OCI-LY1 (cell line): ENCODE measurements around the gene TRIM39.
A peak's percentile ranks its signal among the peaks of the same experiment; 100 is the strongest.
"Not testable (repeated sequence)": the region's sequence is repeated elsewhere in the genome, so short reads cannot be mapped to it uniquely, and the experiment has no call there.

ENCODE experiments used
- H2AFZ ChIP-seq: fragments of 200-600 bp; sonication (generic), shearing (Covaris generic); 2 replicates; pipeline ENCODE4 v1.6.0; 2014; ENCODE audit warnings: antibody characterized with exemption, mild to moderate bottlenecking, low read length
- H3F3A ChIP-seq: fragments of 200-600 bp; sonication (generic), shearing (Covaris generic); 2 replicates; pipeline ENCODE4 v1.6.0; 2014; ENCODE audit warnings: mild to moderate bottlenecking, antibody characterized with exemption, low read length, moderate library complexity; ENCODE audit not compliant: insufficient read depth
- H3K27ac ChIP-seq: fragments of 200-600 bp; sonication (generic); 2 replicates; pipeline ENCODE4 v1.5.1; 2014; ENCODE audit warnings: low read length, mixed run types, mild to moderate bottlenecking, low read depth; ENCODE audit not compliant: poor library complexity, severe bottlenecking
- H3K27me3 ChIP-seq: fragments of 200-600 bp; sonication (generic); 2 replicates; pipeline ENCODE4 v1.6.0; 2014; ENCODE audit warnings: antibody characterized with exemption, mild to moderate bottlenecking, low read length, moderate library complexity; ENCODE audit not compliant: insufficient read depth
- H3K36me3 ChIP-seq: fragments of 200-600 bp; sonication (generic); 2 replicates; pipeline ENCODE4 v1.6.1; 2014; ENCODE audit warnings: mild to moderate bottlenecking, antibody characterized with exemption, low read length, moderate library complexity, mixed read lengths; ENCODE audit not compliant: insufficient read depth
- H3K4me1 ChIP-seq: fragments of 200-600 bp; sonication (generic); 2 replicates; pipeline ENCODE4 v1.5.1; 2014; ENCODE audit warnings: mild to moderate bottlenecking, low read length, moderate library complexity; ENCODE audit not compliant: insufficient read depth, severe bottlenecking
- H3K4me2 ChIP-seq: fragments of 200-600 bp; sonication (generic), shearing (Covaris generic); 2 replicates; pipeline ENCODE4 v1.6.1; 2014; ENCODE audit warnings: low read length
- H3K4me3 ChIP-seq: fragments of 200-600 bp; sonication (generic); 2 replicates; pipeline ENCODE4 v1.5.1; 2014; ENCODE audit warnings: low read length, low read depth, mild to moderate bottlenecking, mixed read lengths; ENCODE audit not compliant: poor library complexity, severe bottlenecking
- H3K79me2 ChIP-seq: fragments of 200-600 bp; shearing (Covaris generic); 2 replicates; pipeline ENCODE4 v1.6.1; 2016; ENCODE audit warnings: mixed run types, low read length, mixed read lengths; ENCODE audit not compliant: insufficient read depth
- H3K9ac ChIP-seq: fragments of 200-600 bp; sonication (generic), shearing (Covaris generic); 2 replicates; pipeline ENCODE4 v1.6.1; 2014; ENCODE audit warnings: mild to moderate bottlenecking, low read length, mixed read lengths
- H3K9me2 ChIP-seq: fragments of 200-600 bp; sonication (generic), shearing (Covaris generic); 2 replicates; pipeline ENCODE4 v1.6.1; 2014; ENCODE audit warnings: low read depth, mild to moderate bottlenecking, low read length, mixed read lengths
- H3K9me3 ChIP-seq: fragments of 200-600 bp; shearing (Covaris generic); 2 replicates; pipeline ENCODE4 v1.6.1; 2014; ENCODE audit warnings: low read length, mixed read lengths
- H4K20me1 ChIP-seq: fragments of 200-600 bp; sonication (generic), shearing (Covaris generic); 2 replicates; pipeline ENCODE4 v1.6.0; 2016; ENCODE audit warnings: mild to moderate bottlenecking, low read length; ENCODE audit not compliant: insufficient read depth
- EZH2 ChIP-seq: fragments of 200-600 bp; sonication (generic), shearing (Covaris generic); IDR thresholded peaks from 2 replicates; pipeline ENCODE4 v1.8.0; 2017; ENCODE audit warnings: borderline replicate concordance, mixed run types, mild to moderate bottlenecking, antibody characterized with exemption, low read length, moderate library complexity, mixed read lengths
- TF ChIP-seq, protein P1 (sequence below): fragments of 200-600 bp; sonication (generic), shearing (Covaris generic); IDR thresholded peaks from 2 replicates; pipeline ENCODE4 v1.5.1; 2017; ENCODE audit warnings: mild to moderate bottlenecking, antibody characterized with exemption, low read length, moderate library complexity, mixed read lengths

Gene TRIM39

DNA sequence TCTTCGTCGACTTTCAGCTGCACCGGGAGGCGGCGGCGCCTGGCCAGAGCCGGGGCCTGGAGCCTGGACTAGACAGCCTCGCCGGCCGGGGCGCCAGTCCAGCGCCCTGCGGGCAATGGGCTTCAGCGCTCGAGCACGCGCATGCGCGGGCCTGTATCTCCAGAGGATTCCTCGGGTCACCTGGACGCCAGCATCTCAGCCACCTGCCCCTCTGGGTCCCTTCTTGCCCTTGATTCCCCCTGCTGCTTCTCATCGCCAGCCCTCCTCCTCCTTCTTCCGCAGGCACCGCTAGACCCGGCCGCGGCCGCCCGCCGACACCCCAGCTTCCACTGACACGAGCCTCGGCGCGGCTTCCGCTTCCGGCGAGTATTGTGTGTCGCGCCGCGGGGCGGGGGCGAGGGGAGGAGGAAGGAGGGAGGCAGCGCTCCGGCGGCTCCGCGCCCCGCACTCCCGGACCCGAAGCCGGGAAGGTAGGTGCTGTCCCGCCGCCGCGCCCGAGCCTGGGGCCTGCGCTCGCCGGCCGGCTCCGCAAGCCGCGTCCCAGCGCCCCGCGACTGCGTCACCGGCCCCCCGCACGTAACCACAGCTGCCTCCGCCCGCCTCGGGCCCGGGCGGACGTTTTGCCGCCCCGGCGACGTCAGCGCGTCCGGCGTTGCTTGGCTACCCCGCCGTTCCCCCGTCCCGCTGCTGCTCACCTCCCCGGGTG lies at the start of gene TRIM39:
Gene TRIM39 (plus strand): TSS at position 402 of the 706 bp plus-strand sequence. CDS start 2,391 bp downstream, outside the sequence.
- H3F3A ChIP-seq = 0 out of 2 replicates have a peak, but pooled peaks cover 3% of the 10 kb centered on the region
- no peaks in the 10 kb centered on the region for H3K27me3 ChIP-seq
- H3K36me3 ChIP-seq = peaks cover 41% of the 10 kb centered on the region
- no peaks in the 10 kb centered on the region for H3K9me2 ChIP-seq
- peaks cover 40% of the 10 kb centered on the region for H3K79me2 ChIP-seq
- peak within 1 kb of the TSS; percentile 92 for H3K27ac ChIP-seq
- TF ChIP-seq, protein P1, sequence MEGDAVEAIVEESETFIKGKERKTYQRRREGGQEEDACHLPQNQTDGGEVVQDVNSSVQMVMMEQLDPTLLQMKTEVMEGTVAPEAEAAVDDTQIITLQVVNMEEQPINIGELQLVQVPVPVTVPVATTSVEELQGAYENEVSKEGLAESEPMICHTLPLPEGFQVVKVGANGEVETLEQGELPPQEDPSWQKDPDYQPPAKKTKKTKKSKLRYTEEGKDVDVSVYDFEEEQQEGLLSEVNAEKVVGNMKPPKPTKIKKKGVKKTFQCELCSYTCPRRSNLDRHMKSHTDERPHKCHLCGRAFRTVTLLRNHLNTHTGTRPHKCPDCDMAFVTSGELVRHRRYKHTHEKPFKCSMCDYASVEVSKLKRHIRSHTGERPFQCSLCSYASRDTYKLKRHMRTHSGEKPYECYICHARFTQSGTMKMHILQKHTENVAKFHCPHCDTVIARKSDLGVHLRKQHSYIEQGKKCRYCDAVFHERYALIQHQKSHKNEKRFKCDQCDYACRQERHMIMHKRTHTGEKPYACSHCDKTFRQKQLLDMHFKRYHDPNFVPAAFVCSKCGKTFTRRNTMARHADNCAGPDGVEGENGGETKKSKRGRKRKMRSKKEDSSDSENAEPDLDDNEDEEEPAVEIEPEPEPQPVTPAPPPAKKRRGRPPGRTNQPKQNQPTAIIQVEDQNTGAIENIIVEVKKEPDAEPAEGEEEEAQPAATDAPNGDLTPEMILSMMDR = no peak
- TF ChIP-seq EZH2 = no peak
- peaks cover 26% of the 10 kb centered on the region for H3K4me1 ChIP-seq
- H3K9ac ChIP-seq = peak within 1 kb of the TSS; percentile 82
- H3K4me3 ChIP-seq = peak within 1 kb of the TSS; percentile 80
- no peaks in the 10 kb centered on the region for H4K20me1 ChIP-seq
- peak within 1 kb of the TSS; percentile 96 for H3K4me2 ChIP-seq
- H3K9me3 ChIP-seq = no peaks in the 10 kb centered on the region
- H2AFZ ChIP-seq = 0 out of 2 replicates have a peak within 1 kb of the TSS, but pooled peaks have one; percentile 15

DNA sequence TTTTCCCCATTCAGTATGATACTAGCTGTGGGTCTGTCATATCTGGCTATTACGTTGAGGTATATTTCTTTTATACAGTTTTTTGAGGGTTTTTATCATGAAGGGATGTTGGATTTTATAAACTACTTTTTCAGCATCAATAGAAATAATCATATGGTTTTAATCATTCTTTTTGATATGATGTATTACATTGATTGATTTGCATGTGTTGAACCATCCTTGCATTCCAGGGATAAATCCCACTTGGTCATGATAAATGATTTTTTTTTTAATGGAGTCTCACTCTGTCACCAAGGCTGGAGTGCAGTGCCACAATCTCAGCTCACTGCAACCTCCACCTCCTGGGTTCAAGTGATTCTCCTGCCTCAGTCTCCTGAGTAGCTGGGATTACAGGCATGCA lies 45.7 kb upstream of the TRIM39 start:
- H3F3A ChIP-seq, H3K9me2 ChIP-seq, H4K20me1 ChIP-seq, H3K36me3 ChIP-seq, H3K4me3 ChIP-seq, H3K27ac ChIP-seq, H3K4me2 ChIP-seq, H3K9ac ChIP-seq, H3K79me2 ChIP-seq, H2AFZ ChIP-seq, H3K4me1 ChIP-seq, H3K27me3 ChIP-seq: not testable (repeated sequence)
- peaks cover 26% of the 10 kb centered on the region for H3K9me3 ChIP-seq

DNA sequence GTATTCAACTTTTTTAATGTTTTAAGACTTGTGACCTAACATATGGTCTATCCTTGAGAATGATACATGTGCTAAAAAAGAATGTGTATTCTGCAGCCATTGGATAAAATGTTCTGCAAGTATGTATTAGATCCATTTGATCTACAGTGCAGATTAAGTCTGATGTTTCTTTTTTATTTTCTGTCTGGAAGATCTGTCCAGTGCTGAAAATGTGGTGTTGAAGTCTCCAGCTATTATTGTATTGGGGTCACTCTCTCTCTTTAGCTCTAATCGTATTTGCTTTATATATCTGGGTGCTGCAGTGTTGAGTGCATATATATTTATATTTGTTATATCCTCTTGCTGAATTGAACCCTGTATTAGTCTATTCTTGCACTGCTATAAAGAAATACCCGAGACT lies 44.2 kb upstream of the TRIM39 start:
- peaks cover 35% of the 10 kb centered on the region for H3K9me3 ChIP-seq
- H3K9me2 ChIP-seq = no peaks in the 10 kb centered on the region
- no peak overlapping the region for H2AFZ ChIP-seq
- H3K27me3 ChIP-seq = no peaks in the 10 kb centered on the region
- no peaks in the 10 kb centered on the region for H3K79me2 ChIP-seq
- no peak overlapping the region for H3K9ac ChIP-seq
- H3K27ac ChIP-seq = no peak overlapping the region
- no peak for TF ChIP-seq EZH2
- TF ChIP-seq, protein P1 = no peak
- no peak overlapping the region for H3K4me2 ChIP-seq
- H3K36me3 ChIP-seq = no peaks in the 10 kb centered on the region; the same call in 1 of the 2 replicates
- H3F3A ChIP-seq = no peaks in the 10 kb centered on the region
- no peaks in the 10 kb centered on the region for H3K4me1 ChIP-seq
- H3K4me3 ChIP-seq = no peak overlapping the region
- H4K20me1 ChIP-seq = no peaks in the 10 kb centered on the region

DNA sequence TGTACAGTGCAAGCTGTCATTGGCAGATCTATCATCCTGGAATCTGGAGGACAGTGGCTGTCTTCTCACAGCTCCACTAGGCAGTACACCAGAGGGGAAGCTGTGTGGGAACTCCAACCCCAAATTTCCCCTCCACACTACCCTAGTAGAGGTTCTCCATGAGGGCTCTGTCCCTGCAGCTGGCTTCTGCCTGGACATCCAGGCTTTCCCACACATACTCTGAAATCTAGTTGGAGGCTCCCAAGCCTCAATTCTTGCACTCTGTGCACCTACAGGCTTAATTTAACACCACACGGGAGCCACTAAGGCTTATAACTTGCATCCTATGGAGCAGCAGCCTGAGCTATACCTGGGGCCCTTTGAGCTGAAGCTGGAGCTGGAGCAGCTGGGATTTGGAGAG lies 43.0 kb upstream of the TRIM39 start:
- H4K20me1 ChIP-seq = no peaks in the 10 kb centered on the region
- H3K9ac ChIP-seq = no peak overlapping the region
- H3K4me2 ChIP-seq = no peak overlapping the region
- no peak for TF ChIP-seq EZH2
- TF ChIP-seq, protein P1 = no peak
- H3K9me2 ChIP-seq = no peaks in the 10 kb centered on the region
- H2AFZ ChIP-seq = no peak overlapping the region
- H3K9me3 ChIP-seq = peaks cover 36% of the 10 kb centered on the region
- H3F3A ChIP-seq = no peaks in the 10 kb centered on the region
- no peak overlapping the region for H3K27ac ChIP-seq
- H3K36me3 ChIP-seq = peaks cover 3% of the 10 kb centered on the region
- H3K79me2 ChIP-seq = no peaks in the 10 kb centered on the region
- H3K4me3 ChIP-seq = no peak overlapping the region
- no peaks in the 10 kb centered on the region for H3K4me1 ChIP-seq
- H3K27me3 ChIP-seq = no peaks in the 10 kb centered on the region
